Measurements from ENCODE around the gene UBE4A.
"Not testable (repeated sequence)": the region's sequence is repeated elsewhere in the genome, so short reads cannot be mapped to it uniquely, and the experiment has no call there.

The UBE4A gene

GRCh38 chr11:118397448-118397847 is 38.0 kb downstream of the UBE4A start:
- no peak for DNase-seq
- Mint-ChIP-seq H3K27me3 (no peaks in the 10 kb centered on the region), H3K9me3 (no peaks in the 10 kb centered on the region), H3K4me1 (peaks cover 70% of the 10 kb centered on the region), H3K4me3 (no peak overlapping the region), H3K27ac (peak overlapping the region; percentile 91), H3K36me3 (peaks cover 47% of the 10 kb centered on the region)
- CTCF ChIA-PET = interaction anchor here (0.8 to 1.7 kb wide), 5 partner anchors 15 to 101 kb away, joined by 3 to 7 read pairs (median 4); partner anchors contain the start of gene KMT2A

- Mint-ChIP-seq H3K36me3 (peaks cover 43% of the 10 kb centered on the region), H3K4me1 (peaks cover 75% of the 10 kb centered on the region), H3K4me3 (peak overlapping the region; percentile 99), H3K27ac (peak overlapping the region; percentile 99), H3K27me3 (no peaks in the 10 kb centered on the region), H3K9me3 (no peaks in the 10 kb centered on the region)
- CTCF ChIA-PET = interaction anchor here (0.6 to 1.8 kb wide), 6 partner anchors 14 to 200 kb away, joined by 3 to 7 read pairs (median 4); partner anchors contain the start of genes CD3D and KMT2A
- DNase-seq = peak; percentile 75
Measured at GRCh38 chr11:118398791-118399559, 39.6 kb downstream of the UBE4A start.

GRCh38 chr11:118401151-118401879 is 41.9 kb downstream of the UBE4A start, which contains the start of gene ATP5MG:
Gene ATP5MG, plus strand, starts transcription at chr11:118401606. Its CDS starts 60 bp downstream, at chr11:118401666.
- peak; percentile 96 for DNase-seq
- Mint-ChIP-seq H3K27me3 (no peaks in the 10 kb centered on the region), H3K4me1 (peaks cover 76% of the 10 kb centered on the region), H3K4me3 (peak within 1 kb of the TSS; percentile 99), H3K36me3 (peaks cover 48% of the 10 kb centered on the region), H3K27ac (peak within 1 kb of the TSS; percentile 99), H3K9me3 (no peaks in the 10 kb centered on the region)
- CTCF ChIA-PET = interaction anchor here (1.3 kb wide), 2 partner anchors 85 to 203 kb away, joined by 3 to 5 read pairs; no protein-coding TSS in a partner anchor

- Mint-ChIP-seq H3K27me3 (no peaks in the 10 kb centered on the region), H3K36me3 (peaks cover 49% of the 10 kb centered on the region), H3K27ac (peak overlapping the region; percentile 99), H3K9me3 (no peaks in the 10 kb centered on the region), H3K4me1 (peaks cover 70% of the 10 kb centered on the region), H3K4me3 (peak overlapping the region; percentile 99)
- CTCF ChIA-PET = interaction anchor here (0.7 to 1.3 kb wide), 5 partner anchors 23 to 203 kb away, joined by 3 to 5 read pairs (median 3); no protein-coding TSS in a partner anchor
- no peak for DNase-seq
Measured at GRCh38 chr11:118401880-118402590, 42.6 kb downstream of the UBE4A start.

GRCh38 chr11:118402594-118402993 is 43.2 kb downstream of the UBE4A start:
- peaks cover 51% of the 10 kb centered on the region for H3K36me3 Mint-ChIP-seq
- CTCF ChIA-PET = interaction anchor here (0.7 to 1.3 kb wide), 6 partner anchors 16 to 204 kb away, joined by 3 to 5 read pairs (median 4); no protein-coding TSS in a partner anchor
- peaks cover 65% of the 10 kb centered on the region for H3K4me1 Mint-ChIP-seq

GRCh38 chr11:118406599-118407166 is 47.3 kb downstream of the UBE4A start:
- H3K27me3 Mint-ChIP-seq = no peaks in the 10 kb centered on the region
- DNase-seq = no peak
- peaks cover 32% of the 10 kb centered on the region for H3K4me1 Mint-ChIP-seq
- peaks cover 60% of the 10 kb centered on the region for H3K36me3 Mint-ChIP-seq
- CTCF ChIA-PET = interaction anchor here (0.6 kb wide), 1 partner anchor 264 kb away, joined by 4 read pairs; no protein-coding TSS in a partner anchor
- H3K9me3 Mint-ChIP-seq = no peaks in the 10 kb centered on the region
- H3K27ac Mint-ChIP-seq = no peak overlapping the region
- no peak overlapping the region for H3K4me3 Mint-ChIP-seq

More at GRCh38 chr11:118402594-118402993, 43.2 kb downstream of the UBE4A start:
- Mint-ChIP-seq H3K4me3 (peak overlapping the region; percentile 99), H3K27ac (peak overlapping the region; percentile 67)
- not testable (repeated sequence) for H3K27me3 Mint-ChIP-seq, H3K9me3 Mint-ChIP-seq, DNase-seq

GRCh38 chr11:118410055-118410745 is 50.8 kb downstream of the UBE4A start:
- H3K9me3 Mint-ChIP-seq = no peaks in the 10 kb centered on the region
- no peak for DNase-seq
- H3K4me1 Mint-ChIP-seq = peaks cover 6% of the 10 kb centered on the region
- H3K27me3 Mint-ChIP-seq = no peaks in the 10 kb centered on the region
- H3K27ac Mint-ChIP-seq = no peak overlapping the region
- CTCF ChIA-PET = no interaction called here
- peaks cover 46% of the 10 kb centered on the region for H3K36me3 Mint-ChIP-seq
- H3K4me3 Mint-ChIP-seq = no peak overlapping the region

- Mint-ChIP-seq H3K27me3 (no peaks in the 10 kb centered on the region), H3K9me3 (no peaks in the 10 kb centered on the region), H3K36me3 (peaks cover 37% of the 10 kb centered on the region), H3K4me3 (no peak overlapping the region), H3K4me1 (peaks cover 3% of the 10 kb centered on the region), H3K27ac (no peak overlapping the region)
- no peak for DNase-seq
- CTCF ChIA-PET = no interaction called here
Measured at GRCh38 chr11:118411530-118411929, 52.1 kb downstream of the UBE4A start.

GRCh38 chr11:118412921-118413320 is 53.5 kb downstream of the UBE4A start:
- no peaks in the 10 kb centered on the region for H3K9me3 Mint-ChIP-seq
- CTCF ChIA-PET = interaction anchor here (0.7 kb wide), 1 partner anchor 75 kb away, joined by 3 read pairs; no protein-coding TSS in a partner anchor

GRCh38 chr11:118415062-118415738 is 55.8 kb downstream of the UBE4A start:
- DNase-seq = no peak
- Mint-ChIP-seq H3K36me3 (peaks cover 11% of the 10 kb centered on the region), H3K4me3 (no peak overlapping the region), H3K4me1 (no peaks in the 10 kb centered on the region), H3K9me3 (no peaks in the 10 kb centered on the region), H3K27me3 (no peaks in the 10 kb centered on the region), H3K27ac (no peak overlapping the region)
- CTCF ChIA-PET = interaction anchor here (0.9 kb wide), 1 partner anchor 7 kb away, joined by 4 read pairs; no protein-coding TSS in a partner anchor

More at GRCh38 chr11:118412921-118413320, 53.5 kb downstream of the UBE4A start:
- DNase-seq = no peak
- no peak overlapping the region for H3K27ac Mint-ChIP-seq
- no peak overlapping the region for H3K4me3 Mint-ChIP-seq
- H3K36me3 Mint-ChIP-seq = peaks cover 27% of the 10 kb centered on the region
- no peaks in the 10 kb centered on the region for H3K27me3 Mint-ChIP-seq
- H3K4me1 Mint-ChIP-seq = peaks cover 3% of the 10 kb centered on the region

GRCh38 chr11:118415739-118416068 is 56.3 kb downstream of the UBE4A start:
- CTCF ChIA-PET = interaction anchor here (0.9 kb wide), 1 partner anchor 8 kb away, joined by 4 read pairs; no protein-coding TSS in a partner anchor
- Mint-ChIP-seq H3K4me1 (no peaks in the 10 kb centered on the region), H3K27me3 (no peaks in the 10 kb centered on the region), H3K36me3 (peaks cover 8% of the 10 kb centered on the region), H3K27ac (no peak overlapping the region), H3K4me3 (no peak overlapping the region), H3K9me3 (no peaks in the 10 kb centered on the region)
- DNase-seq = peak; percentile 35

- H3K4me1 Mint-ChIP-seq, CTCF ChIA-PET, H3K4me3 Mint-ChIP-seq, H3K9me3 Mint-ChIP-seq, H3K27ac Mint-ChIP-seq, H3K36me3 Mint-ChIP-seq, DNase-seq, H3K27me3 Mint-ChIP-seq: not testable (repeated sequence)
Measured at GRCh38 chr11:118416900-118417299, 57.5 kb downstream of the UBE4A start.

- Mint-ChIP-seq H3K4me3 (no peak overlapping the region), H3K27me3 (no peaks in the 10 kb centered on the region), H3K36me3 (peaks cover 1% of the 10 kb centered on the region), H3K9me3 (no peaks in the 10 kb centered on the region), H3K27ac (no peak overlapping the region), H3K4me1 (no peaks in the 10 kb centered on the region)
- no peak for DNase-seq
- CTCF ChIA-PET = no interaction called here
Measured at GRCh38 chr11:118417801-118418200, 58.4 kb downstream of the UBE4A start.

Measured in activated naive CD4-positive, alpha-beta T cell treated with anti-CD3 and anti-CD28 coated beads, Interleukin-2, amount 10 ng/mL, durations not matched to agents 7 days and 5 days (primary cell).